Transverse colon (tissue), 4 donors: ENCODE results near the gene ACBD3. TPM values are rescaled to one million over a fixed set of nuclear protein-coding genes. Genes with fewer than 3 reads are reported as not detected.

Experiments
- DNase-seq: peaks from one replicate; pipeline ENCODE4 v3.0.0-alpha.2; 2019
- H3K27ac ChIP-seq, 4 donors: fragments of 200-600 bp; sonication (generic); 2 replicates each; pipeline ENCODE4 v1.5.1; 2016 to 2018; ENCODE audit warnings: inconsistent platforms in 4 of 4
- H3K27me3 ChIP-seq: fragments of 200-600 bp; sonication (generic); 2 replicates; pipeline ENCODE4 v1.5.1; 2017; ENCODE audit warnings: inconsistent platforms
- H3K36me3 ChIP-seq, 4 donors: fragments of 200-600 bp; sonication (generic); 2 replicates each; pipeline ENCODE4 v1.5.1; 2017 to 2019; ENCODE audit warnings: inconsistent platforms in 4 of 4
- H3K4me1 ChIP-seq, 4 donors: fragments of 200-600 bp; sonication (generic); 2 replicates each; pipeline ENCODE4 v1.5.1; 2017 to 2020; ENCODE audit warnings: inconsistent platforms in 4 of 4
- H3K4me3 ChIP-seq, 4 donors: fragments of 200-600 bp; sonication (generic); 1 replicate in 1 of 4; 2 replicates in 3 of 4; pipeline versions ENCODE4 v1.5.1 to v1.6.1; 2017 to 2019; ENCODE audit warnings: inconsistent platforms in 4 of 4
- H3K9me3 ChIP-seq, 2 donors: fragments of 200-600 bp; sonication (generic); 2 replicates each; pipeline ENCODE4 v1.5.1; 2017 to 2019; ENCODE audit warnings: inconsistent platforms in 2 of 2
- EP300 ChIP-seq: sonication (generic); formaldehyde crosslinking; IDR thresholded peaks from one replicate; pipeline ENCODE4 v1.6.1; 2017; ENCODE audit warnings: antibody characterized with exemption, low read depth
- POLR2A ChIP-seq: fragments of 450-650 bp; IDR thresholded peaks from one replicate; pipeline ENCODE4 v1.6.1; 2016; ENCODE audit warnings: antibody characterized with exemption, mild to moderate bottlenecking, moderate library complexity
- POLR2AphosphoS5 ChIP-seq, 3 donors: sonication (generic); formaldehyde crosslinking; IDR thresholded peaks; one replicate each; pipeline ENCODE4 v1.6.1; 2016; ENCODE audit warnings: antibody characterized with exemption in 3 of 3
- WGBS, 2 donors: methylation state at CpG; one replicate each; pipeline ENCODE4 v1.1.5; 2018; ENCODE audit warnings: low coverage in 1 of 2; 5-methylcytosine and 5-hydroxymethylcytosine counted together
- in situ Hi-C, 4 donors: fragments of 200-750 bp; cut with MboI; loops; one replicate each; pipeline versions ENCODE4 v1.15.0 to v1.15.1; 2017; ENCODE audit warnings: low sequenced_read_pairs in 3 of 4, low pct_ligation_motif_present in 1 of 4, low pct_unique_long_range_greater_than_20kb in 1 of 4
- intact Hi-C: fragments of 100-400 bp; cut with DNase I; formaldehyde crosslinking; loops from one replicate; pipeline ENCODE4 v1.15.1; 2023; ENCODE audit warnings: low total_unique reads
- total RNA-seq, 4 donors: library from RNA; depleted of rRNA; stranded (reverse); fragments of >200 nt; gene quantifications; one replicate each; pipeline ENCODE4 v1.1.0, GENCODE V29; 2016
- TF ChIP-seq, protein P1 (sequence below), 5 experiments: fragments of 200-600 bp in 3 of 5; fragments of 450-650 bp in 2 of 5; sonication (generic) in 3 of 5; IDR thresholded peaks; 1 replicate in 2 of 5; 2 replicates in 3 of 5; pipeline ENCODE4 v1.5.1; 2016 to 2017; ENCODE audit warnings: antibody characterized with exemption in 5 of 5, inconsistent platforms in 3 of 5, mild to moderate bottlenecking in 2 of 5, moderate library complexity in 1 of 5

Gene ACBD3
- total RNA-seq, 4 donors from 2014 or later, result 19.3 to 44.6 (median 30.7) TPM

DNA sequence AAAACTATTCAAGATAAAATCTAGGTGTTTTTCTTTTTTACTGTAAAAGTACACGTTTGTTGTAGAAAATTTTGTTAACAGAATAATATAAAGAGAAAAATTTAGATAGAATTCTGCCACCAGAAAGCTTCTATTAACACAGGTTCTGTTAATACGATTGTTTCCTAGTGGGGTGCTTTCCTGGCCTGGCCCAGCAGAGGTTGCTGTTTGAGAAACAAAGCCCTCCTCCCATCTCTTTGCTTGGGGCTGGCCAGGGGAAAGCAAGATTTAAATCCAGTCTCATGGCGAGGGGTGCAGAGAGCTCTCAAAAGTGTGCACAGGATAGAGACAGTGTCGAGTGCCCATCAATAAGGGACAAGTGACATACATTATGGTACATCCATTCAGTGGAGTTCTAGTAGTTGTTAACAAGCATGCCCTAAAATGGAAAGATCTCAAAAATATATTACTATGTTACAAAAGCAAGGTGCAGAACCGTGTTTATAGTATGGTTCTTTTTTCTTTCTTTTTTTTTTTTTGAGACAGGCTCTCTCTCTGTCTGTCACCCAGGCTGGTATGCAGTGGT lies 14.6 kb upstream of the ACBD3 start:
- no peak overlapping the region for H3K4me3 ChIP-seq
- no peaks in the 10 kb centered on the region for H3K36me3 ChIP-seq
- no peaks in the 10 kb centered on the region for H3K4me1 ChIP-seq
- in situ Hi-C loops (loop anchor here in 1 of 4 donors (25.0 kb wide), 1 partner anchor 136 kb away; no protein-coding TSS in a partner anchor), intact Hi-C loops (no loop called here)
- 60 to 70% methylated on average over 5 of the region's 5 CpGs for WGBS, 2 donors
- DNase-seq, result peak; percentile 20
- TF ChIP-seq, protein P1, sequence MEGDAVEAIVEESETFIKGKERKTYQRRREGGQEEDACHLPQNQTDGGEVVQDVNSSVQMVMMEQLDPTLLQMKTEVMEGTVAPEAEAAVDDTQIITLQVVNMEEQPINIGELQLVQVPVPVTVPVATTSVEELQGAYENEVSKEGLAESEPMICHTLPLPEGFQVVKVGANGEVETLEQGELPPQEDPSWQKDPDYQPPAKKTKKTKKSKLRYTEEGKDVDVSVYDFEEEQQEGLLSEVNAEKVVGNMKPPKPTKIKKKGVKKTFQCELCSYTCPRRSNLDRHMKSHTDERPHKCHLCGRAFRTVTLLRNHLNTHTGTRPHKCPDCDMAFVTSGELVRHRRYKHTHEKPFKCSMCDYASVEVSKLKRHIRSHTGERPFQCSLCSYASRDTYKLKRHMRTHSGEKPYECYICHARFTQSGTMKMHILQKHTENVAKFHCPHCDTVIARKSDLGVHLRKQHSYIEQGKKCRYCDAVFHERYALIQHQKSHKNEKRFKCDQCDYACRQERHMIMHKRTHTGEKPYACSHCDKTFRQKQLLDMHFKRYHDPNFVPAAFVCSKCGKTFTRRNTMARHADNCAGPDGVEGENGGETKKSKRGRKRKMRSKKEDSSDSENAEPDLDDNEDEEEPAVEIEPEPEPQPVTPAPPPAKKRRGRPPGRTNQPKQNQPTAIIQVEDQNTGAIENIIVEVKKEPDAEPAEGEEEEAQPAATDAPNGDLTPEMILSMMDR (IDR thresholded peaks at IDR 0.05), result peak in 1 of 5 experiments; percentile 4
- no peak for TF ChIP-seq EP300
- no peaks in the 10 kb centered on the region for H3K9me3 ChIP-seq
- H3K27me3 ChIP-seq, result no peaks in the 10 kb centered on the region
- H3K27ac ChIP-seq, result no peak overlapping the region

DNA sequence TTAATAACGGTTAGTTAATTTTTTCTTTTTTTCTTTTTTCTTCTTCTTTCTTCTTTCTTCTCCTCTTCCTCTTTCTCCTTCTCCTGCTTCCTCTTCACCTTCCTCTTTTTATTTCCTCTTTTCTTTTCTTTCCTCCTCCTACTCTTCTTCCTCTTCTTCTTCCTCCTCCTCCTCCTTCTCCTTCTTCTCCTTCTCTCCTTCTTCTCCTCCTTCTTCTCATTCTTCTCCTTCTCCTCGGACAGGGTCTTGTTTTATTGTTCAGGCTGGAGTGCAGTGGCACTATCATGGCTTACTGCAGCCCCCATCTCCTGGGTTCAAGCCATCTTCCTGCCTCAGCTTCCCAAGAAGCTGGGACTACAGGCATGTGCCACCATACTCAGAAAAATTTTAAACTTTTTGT lies 13.4 kb upstream of the ACBD3 start:
- Histone ChIP-seq H3K27me3 (no peaks in the 10 kb centered on the region), H3K9me3 (no peaks in the 10 kb centered on the region), H3K4me3 (no peak overlapping the region), H3K27ac (no peak overlapping the region), H3K4me1 (no peaks in the 10 kb centered on the region), H3K36me3 (no peaks in the 10 kb centered on the region)
- intact Hi-C loops (loop anchor here (5.0 kb wide), 1 partner anchor 73 kb away; no protein-coding TSS in a partner anchor), in situ Hi-C loops (loop anchor here in 2 of 4 donors (5.0 to 25.0 kb wide), 2 partner anchors 68 to 137 kb away; no protein-coding TSS in a partner anchor)
- no peak for DNase-seq
- TF ChIP-seq POLR2AphosphoS5 (IDR thresholded peaks at IDR 0.05) (no peak), EP300 (no peak)
- 62 to 69% methylated on average over 2 of the region's 2 CpGs for WGBS, 2 donors

GRCh38 chr1:226195144-226195543 lies 8.6 kb upstream of the ACBD3 start:
- no peak for DNase-seq
- Histone ChIP-seq H3K27me3 (no peaks in the 10 kb centered on the region), H3K4me3 (no peak overlapping the region), H3K4me1 (no peaks in the 10 kb centered on the region), H3K9me3 (no peaks in the 10 kb centered on the region), H3K36me3 (no peaks in the 10 kb centered on the region), H3K27ac (no peak overlapping the region)
- TF ChIP-seq EP300 (no peak), POLR2AphosphoS5 (IDR thresholded peaks at IDR 0.05) (no peak), POLR2A (no peak)
- TF ChIP-seq, protein P1 (IDR thresholded peaks at IDR 0.05), result no peak
- intact Hi-C loops, result loop anchor here (5.0 kb wide), 1 partner anchor 68 kb away; no protein-coding TSS in a partner anchor
- WGBS, 2 donors, result 87% methylated on average over 1 of the region's 1 CpG; no CpG with 5 or more reads in 1 of the 2 donors
- in situ Hi-C loops, result loop anchor here in 1 of 4 donors (5.0 kb wide), 1 partner anchor 63 kb away; no protein-coding TSS in a partner anchor

DNA sequence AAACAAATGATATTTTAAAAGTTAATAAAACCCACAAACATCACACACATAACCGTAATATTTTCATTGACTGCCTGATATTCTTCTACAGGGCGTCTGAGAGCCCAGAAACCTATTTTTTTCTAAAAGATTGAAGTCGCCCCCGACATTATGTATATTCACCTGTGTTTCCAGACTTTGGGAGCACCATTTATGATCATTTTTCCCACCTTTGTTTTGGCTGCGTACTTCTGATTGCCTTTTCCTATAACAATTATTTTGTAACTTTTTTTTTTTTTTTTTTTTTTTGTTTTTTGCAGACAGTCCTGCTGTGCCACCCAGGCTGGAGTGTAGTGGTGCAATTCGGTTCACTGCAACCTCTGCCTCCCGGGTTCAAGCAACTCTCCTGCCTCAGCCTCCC lies 839 bp upstream of the ACBD3 start:
- in situ Hi-C loops, result loop anchor here in 1 of 4 donors (5.0 kb wide), 1 partner anchor 55 kb away; no protein-coding TSS in a partner anchor
- WGBS, 2 donors, result 82 to 91% methylated on average over 6 to 7 of the region's 7 CpGs
- no peak for DNase-seq
- TF ChIP-seq, protein P1 (IDR thresholded peaks at IDR 0.05), result no peak
- TF ChIP-seq POLR2AphosphoS5 (IDR thresholded peaks at IDR 0.05), result no peak
- no peak for TF ChIP-seq POLR2A
- TF ChIP-seq EP300, result no peak
- intact Hi-C loops, result no loop called here
- H3K4me1 ChIP-seq, result peaks cover 21 to 38% (median 26%) of the 10 kb centered on the region in 4 donors
- no peaks in the 10 kb centered on the region for H3K9me3 ChIP-seq
- H3K27me3 ChIP-seq, result no peaks in the 10 kb centered on the region
- H3K27ac ChIP-seq, result peak overlapping the region; percentile 93 to 98 (median 95)
- H3K4me3 ChIP-seq, result peak overlapping the region in 2 of 4 donors; percentile 81 to 85
- H3K36me3 ChIP-seq, result no peaks in the 10 kb centered on the region

- intact Hi-C loops, result no loop called here
These were observed 430 bp upstream of the ACBD3 start for GRCh38 chr1:226187019-226187322.

More at GRCh38 chr1:226187019-226187322, 430 bp upstream of the ACBD3 start:
- H3K4me1 ChIP-seq, result peaks cover 23 to 42% (median 30%) of the 10 kb centered on the region in 4 donors
- H3K4me3 ChIP-seq, result peak overlapping the region; percentile 66 to 97 (median 83)
- no peaks in the 10 kb centered on the region for H3K27me3 ChIP-seq
- no peak for DNase-seq
- H3K27ac ChIP-seq, result peak overlapping the region; percentile 93 to 98 (median 95)
- no peaks in the 10 kb centered on the region for H3K9me3 ChIP-seq
- TF ChIP-seq, protein P1 (IDR thresholded peaks at IDR 0.05), result no peak
- TF ChIP-seq EP300 (no peak), POLR2AphosphoS5 (IDR thresholded peaks at IDR 0.05) (no peak), POLR2A (no peak)
- 10 to 11% methylated on average over 3 to 10 of the region's 10 CpGs for WGBS, 2 donors
- in situ Hi-C loops, result loop anchor here in 1 of 4 donors (5.0 kb wide), 1 partner anchor 55 kb away; no protein-coding TSS in a partner anchor
- no peaks in the 10 kb centered on the region for H3K36me3 ChIP-seq
